Measurements from ENCODE around the gene CSGALNACT2. TPM values are rescaled to one million over a fixed set of nuclear protein-coding genes. Genes with fewer than 3 reads are reported as not detected.
A peak's percentile ranks its signal among the peaks of the same experiment; 100 is the strongest.

CSGALNACT2 gene
- total RNA-seq, 2 donors from 2014 or later, result 35.9 to 45.1 TPM

DNA sequence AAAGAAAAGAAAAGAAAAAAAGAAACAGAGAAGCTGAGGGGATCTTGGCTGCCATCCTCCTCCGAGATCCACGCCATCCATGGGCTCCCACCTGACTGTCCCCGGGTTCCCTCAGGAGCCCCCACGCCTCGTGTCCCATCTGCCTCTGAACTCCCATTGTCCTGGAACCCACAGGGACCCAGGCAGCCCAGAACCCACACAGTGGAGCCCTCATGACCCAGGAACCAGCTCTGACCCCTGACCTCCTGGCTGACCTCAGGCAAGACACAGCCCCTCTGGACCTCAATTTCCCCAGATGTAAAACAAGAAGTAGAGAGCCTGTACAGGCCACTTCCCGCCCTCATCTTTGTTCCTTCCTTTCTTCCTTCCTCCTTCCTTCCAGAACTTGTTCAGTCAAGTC, 88.2 kb downstream of the CSGALNACT2 start:
- Histone ChIP-seq H3K4me1 (ENCODE audit: control insufficient read depth in 1 of 2, low read depth in 2 of 2) (no peaks in the 10 kb centered on the region), H3K27ac (no peak overlapping the region)

DNA sequence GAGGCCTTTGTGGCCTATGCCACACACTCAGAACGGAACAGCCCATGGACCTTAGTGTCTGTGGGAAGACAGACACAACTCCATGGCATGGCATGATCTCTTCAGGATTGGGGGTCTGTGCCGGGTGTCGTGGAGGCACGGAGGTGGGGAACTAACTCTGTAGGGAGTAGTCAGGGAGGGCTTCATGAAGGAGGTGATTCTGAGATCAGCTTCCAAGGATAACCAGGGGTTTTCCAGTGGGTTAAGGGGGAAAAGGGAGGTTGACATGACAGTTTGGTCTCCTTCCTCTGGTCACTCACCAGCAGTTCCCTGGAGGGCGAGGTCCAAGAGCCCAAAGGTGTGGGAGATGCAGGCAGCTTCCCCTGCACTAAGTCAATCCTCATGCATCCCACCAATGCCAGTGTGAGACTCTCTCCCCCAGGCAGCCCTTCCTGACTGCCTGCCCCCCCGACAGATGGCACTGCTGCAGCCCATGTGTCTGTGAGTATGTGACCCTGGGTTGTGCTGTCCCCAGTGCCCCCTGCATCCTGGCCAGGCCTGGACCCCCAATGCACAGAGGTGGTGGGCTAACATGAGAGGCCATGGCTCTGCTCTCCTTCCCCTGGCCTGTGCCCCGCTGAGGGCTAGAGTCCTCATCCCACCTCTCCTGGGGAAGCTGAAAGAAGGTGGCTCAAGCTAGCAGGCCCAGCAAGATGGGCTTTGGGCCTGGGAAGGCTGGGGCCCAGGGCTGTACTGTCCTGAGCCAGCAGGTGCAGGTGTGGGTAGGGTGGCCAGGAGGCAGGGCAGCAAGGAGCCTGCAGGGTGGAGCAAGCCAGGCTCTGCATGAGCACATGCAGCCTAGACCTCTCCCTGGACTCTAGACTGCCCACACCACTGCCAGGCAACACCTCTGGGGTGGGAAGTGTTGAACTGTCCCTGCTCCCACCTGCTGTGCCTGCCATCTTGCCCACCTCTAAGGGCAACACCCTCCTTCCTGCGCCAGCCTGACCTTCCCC, 88.9 kb downstream of the CSGALNACT2 start:
- Histone ChIP-seq H3K36me3 (no peaks in the 10 kb centered on the region), H3K9me3 (no peaks in the 10 kb centered on the region), H3K4me1 (ENCODE audit: control insufficient read depth in 1 of 2, low read depth in 2 of 2) (no peaks in the 10 kb centered on the region), H3K27me3 (replicated peaks; ENCODE audit: insufficient read depth) (no peaks in the 10 kb centered on the region), H3K27ac (no peak overlapping the region), H3K4me3 (no peak overlapping the region)
- no peak for ATAC-seq (ENCODE audit: insufficient number of reproducible peaks, low FRiP score, low read depth)
- peak; percentile 0 for DNase-seq (ENCODE audit: low spot score)
- TF ChIP-seq, protein P1, sequence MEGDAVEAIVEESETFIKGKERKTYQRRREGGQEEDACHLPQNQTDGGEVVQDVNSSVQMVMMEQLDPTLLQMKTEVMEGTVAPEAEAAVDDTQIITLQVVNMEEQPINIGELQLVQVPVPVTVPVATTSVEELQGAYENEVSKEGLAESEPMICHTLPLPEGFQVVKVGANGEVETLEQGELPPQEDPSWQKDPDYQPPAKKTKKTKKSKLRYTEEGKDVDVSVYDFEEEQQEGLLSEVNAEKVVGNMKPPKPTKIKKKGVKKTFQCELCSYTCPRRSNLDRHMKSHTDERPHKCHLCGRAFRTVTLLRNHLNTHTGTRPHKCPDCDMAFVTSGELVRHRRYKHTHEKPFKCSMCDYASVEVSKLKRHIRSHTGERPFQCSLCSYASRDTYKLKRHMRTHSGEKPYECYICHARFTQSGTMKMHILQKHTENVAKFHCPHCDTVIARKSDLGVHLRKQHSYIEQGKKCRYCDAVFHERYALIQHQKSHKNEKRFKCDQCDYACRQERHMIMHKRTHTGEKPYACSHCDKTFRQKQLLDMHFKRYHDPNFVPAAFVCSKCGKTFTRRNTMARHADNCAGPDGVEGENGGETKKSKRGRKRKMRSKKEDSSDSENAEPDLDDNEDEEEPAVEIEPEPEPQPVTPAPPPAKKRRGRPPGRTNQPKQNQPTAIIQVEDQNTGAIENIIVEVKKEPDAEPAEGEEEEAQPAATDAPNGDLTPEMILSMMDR (IDR thresholded peaks at IDR 0.05), result no peak

More for the DNA sequence above, 88.2 kb downstream of the CSGALNACT2 start:
- H3K4me3 ChIP-seq, result no peak overlapping the region
- H3K36me3 ChIP-seq, result no peaks in the 10 kb centered on the region
- no peaks in the 10 kb centered on the region for H3K27me3 ChIP-seq (replicated peaks; ENCODE audit: insufficient read depth)
- TF ChIP-seq, protein P1 (IDR thresholded peaks at IDR 0.05), result no peak
- DNase-seq (ENCODE audit: low spot score) (no peak), ATAC-seq (ENCODE audit: insufficient number of reproducible peaks, low FRiP score, low read depth) (no peak)
- H3K9me3 ChIP-seq, result no peaks in the 10 kb centered on the region

DNA sequence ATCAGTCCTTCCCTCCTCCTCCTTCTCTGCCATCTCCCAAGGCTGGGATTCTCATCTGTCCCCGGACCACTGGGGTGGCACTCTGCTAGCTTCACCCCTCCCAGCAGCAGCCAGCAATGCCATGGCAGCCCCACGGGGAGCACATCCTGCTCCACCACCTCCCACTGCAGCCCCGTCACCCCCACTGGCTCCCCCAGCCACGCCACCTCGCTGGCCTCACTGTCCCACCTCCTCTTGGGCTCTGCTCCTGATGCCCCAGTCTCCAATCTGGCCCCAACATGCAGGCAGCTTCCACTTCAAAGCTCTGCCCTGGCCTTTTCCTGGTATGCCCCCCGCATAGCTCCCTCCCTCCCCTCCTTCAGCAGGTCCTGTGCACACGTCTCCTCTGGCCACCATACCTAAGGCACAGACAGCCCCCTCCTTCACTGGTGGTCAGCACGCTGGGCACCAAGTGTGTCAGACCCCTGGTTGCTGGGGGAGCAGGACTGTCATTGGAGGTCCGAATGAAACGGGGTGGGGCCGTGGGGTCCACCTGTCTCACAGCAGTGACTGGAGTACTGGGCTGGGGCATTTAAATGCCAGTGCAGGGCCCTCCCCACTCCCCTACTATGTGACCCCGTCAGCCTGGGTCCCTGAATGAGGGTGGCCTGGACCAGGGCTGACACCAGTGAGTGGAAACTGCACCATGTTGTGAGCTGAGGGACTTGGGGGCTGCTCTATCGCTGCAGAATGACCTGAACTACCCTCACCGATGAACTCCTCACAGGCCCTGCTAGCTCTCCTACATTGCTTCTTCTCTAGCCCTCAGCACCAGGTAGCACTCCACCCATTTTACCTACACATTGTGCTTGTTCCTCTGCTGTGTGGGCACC, 89.9 kb downstream of the CSGALNACT2 start:
- no peak overlapping the region for H3K27ac ChIP-seq
- no peaks in the 10 kb centered on the region for H3K4me1 ChIP-seq (ENCODE audit: control insufficient read depth in 1 of 2, low read depth in 2 of 2)
- DNase-seq (ENCODE audit: low spot score), result peak; percentile 0
- peak overlapping the region; percentile 55 for H3K4me3 ChIP-seq
- H3K27me3 ChIP-seq (replicated peaks; ENCODE audit: insufficient read depth), result no peaks in the 10 kb centered on the region
- H3K36me3 ChIP-seq, result no peaks in the 10 kb centered on the region
- H3K9me3 ChIP-seq, result no peaks in the 10 kb centered on the region
- TF ChIP-seq, protein P1 (IDR thresholded peaks at IDR 0.05), result no peak
- no peak for ATAC-seq (ENCODE audit: insufficient number of reproducible peaks, low FRiP score, low read depth)

DNA sequence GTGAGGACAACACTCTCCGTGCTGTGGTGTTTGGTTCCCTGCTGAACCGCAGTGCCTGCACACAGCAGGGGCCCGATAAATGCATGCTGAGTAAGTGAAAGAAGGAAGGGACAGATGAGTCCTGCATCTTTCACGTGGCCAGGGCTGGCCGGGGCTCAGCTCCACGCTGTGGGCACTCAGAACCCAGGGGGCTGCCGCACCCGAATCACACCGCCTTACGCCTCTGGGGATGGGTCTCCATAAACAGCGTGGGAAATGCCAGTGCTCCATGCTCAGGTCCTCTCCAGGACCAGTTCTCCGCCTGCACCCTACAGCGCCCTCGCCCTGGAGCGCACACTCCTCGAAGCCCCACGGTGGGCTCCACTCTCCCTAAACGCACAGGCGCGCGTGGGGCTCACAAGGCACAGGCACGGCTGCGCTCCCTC, 90.5 kb downstream of the CSGALNACT2 start:
- ATAC-seq (ENCODE audit: insufficient number of reproducible peaks, low FRiP score, low read depth), result no peak
- Histone ChIP-seq H3K4me3 (peak overlapping the region; percentile 55), H3K4me1 (ENCODE audit: control insufficient read depth in 1 of 2, low read depth in 2 of 2) (no peaks in the 10 kb centered on the region), H3K27me3 (replicated peaks; ENCODE audit: insufficient read depth) (no peaks in the 10 kb centered on the region), H3K27ac (no peak overlapping the region), H3K36me3 (no peaks in the 10 kb centered on the region), H3K9me3 (no peaks in the 10 kb centered on the region)
- TF ChIP-seq, protein P1 (IDR thresholded peaks at IDR 0.05), result no peak
- no peak for DNase-seq (ENCODE audit: low spot score)
